ENCODE data around the gene ZNF286A.

DNA sequence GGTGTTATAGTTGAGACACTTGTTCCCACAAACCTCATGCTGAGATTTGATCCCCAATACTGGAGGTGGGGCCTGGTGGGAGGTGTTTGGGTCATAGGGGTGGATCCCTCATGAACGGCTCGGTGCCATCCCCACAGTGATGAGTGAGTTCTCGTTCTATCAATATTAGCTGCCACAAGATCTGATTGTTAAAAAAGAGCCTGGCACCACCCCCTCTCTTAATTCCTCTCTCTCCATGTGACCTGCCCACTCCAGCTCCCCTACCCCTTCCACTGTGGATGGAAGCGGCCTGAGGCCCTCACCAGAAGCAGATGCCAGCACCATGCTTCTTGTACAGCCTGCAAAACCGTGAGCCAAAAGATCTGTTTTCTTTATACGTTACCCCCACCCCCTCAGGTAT lies 46.6 kb upstream of the ZNF286A start:
- TF ChIP-seq MXI1 (conservative IDR thresholded peaks at IDR 0.05; ENCODE audit: poor library complexity, severe bottlenecking), result no peak
- TF ChIP-seq, protein P1, sequence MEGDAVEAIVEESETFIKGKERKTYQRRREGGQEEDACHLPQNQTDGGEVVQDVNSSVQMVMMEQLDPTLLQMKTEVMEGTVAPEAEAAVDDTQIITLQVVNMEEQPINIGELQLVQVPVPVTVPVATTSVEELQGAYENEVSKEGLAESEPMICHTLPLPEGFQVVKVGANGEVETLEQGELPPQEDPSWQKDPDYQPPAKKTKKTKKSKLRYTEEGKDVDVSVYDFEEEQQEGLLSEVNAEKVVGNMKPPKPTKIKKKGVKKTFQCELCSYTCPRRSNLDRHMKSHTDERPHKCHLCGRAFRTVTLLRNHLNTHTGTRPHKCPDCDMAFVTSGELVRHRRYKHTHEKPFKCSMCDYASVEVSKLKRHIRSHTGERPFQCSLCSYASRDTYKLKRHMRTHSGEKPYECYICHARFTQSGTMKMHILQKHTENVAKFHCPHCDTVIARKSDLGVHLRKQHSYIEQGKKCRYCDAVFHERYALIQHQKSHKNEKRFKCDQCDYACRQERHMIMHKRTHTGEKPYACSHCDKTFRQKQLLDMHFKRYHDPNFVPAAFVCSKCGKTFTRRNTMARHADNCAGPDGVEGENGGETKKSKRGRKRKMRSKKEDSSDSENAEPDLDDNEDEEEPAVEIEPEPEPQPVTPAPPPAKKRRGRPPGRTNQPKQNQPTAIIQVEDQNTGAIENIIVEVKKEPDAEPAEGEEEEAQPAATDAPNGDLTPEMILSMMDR (IDR thresholded peaks at IDR 0.05; ENCODE audit: poor library complexity, severe bottlenecking), result no peak
- TF ChIP-seq EP300 (conservative IDR thresholded peaks at IDR 0.05; ENCODE audit: poor library complexity, severe bottlenecking), result no peak
- TF ChIP-seq RAD21 (conservative IDR thresholded peaks at IDR 0.05), result no peak
- no peak for TF ChIP-seq EZH2 (IDR thresholded peaks at IDR 0.05; ENCODE audit: borderline replicate concordance, insufficient read depth, low read length, poor library complexity, severe bottlenecking)
- TF ChIP-seq POLR2AphosphoS5 (IDR thresholded peaks at IDR 0.05), result no peak
- TF ChIP-seq SMC3 (conservative IDR thresholded peaks at IDR 0.05; ENCODE audit: poor library complexity), result no peak
